Mesendoderm (in vitro differentiated cells): ENCODE measurements around the gene LRRC27.

ENCODE experiments used
- DNase-seq: peaks from one replicate; pipeline ENCODE4 v3.0.0; 2013
- H2AK5ac ChIP-seq: 2 replicates; pipeline ENCODE4 v1.6.1; 2013; ENCODE audit warnings: low read length, inconsistent platforms
- H2BK120ac ChIP-seq: 2 replicates; pipeline ENCODE4 v1.6.1; 2013; ENCODE audit warnings: low read depth, mild to moderate bottlenecking, low read length, moderate library complexity, mixed read lengths
- H2BK15ac ChIP-seq: replicated peaks from 2 replicates; pipeline ENCODE4 v1.6.1; 2013; ENCODE audit warnings: low read depth, mild to moderate bottlenecking, moderate library complexity
- H2BK5ac ChIP-seq: 2 replicates; pipeline ENCODE4 v1.6.1; 2013; ENCODE audit warnings: low read length, inconsistent platforms
- H3K18ac ChIP-seq: 2 replicates; pipeline ENCODE4 v1.6.1; 2013; ENCODE audit warnings: mild to moderate bottlenecking, low read length, mixed read lengths
- H3K23ac ChIP-seq: one replicate; pipeline ENCODE4 v1.6.1; 2013; ENCODE audit warnings: low read length
- H3K27ac ChIP-seq: 2 replicates; pipeline ENCODE4 v1.5.1; 2013; ENCODE audit warnings: low read depth, mild to moderate bottlenecking, inconsistent platforms, low read length, moderate library complexity
- H3K27me3 ChIP-seq: 2 replicates; pipeline ENCODE4 v1.6.1; 2013; ENCODE audit warnings: low read length, control low read depth, mild to moderate bottlenecking, inconsistent platforms; ENCODE audit not compliant: insufficient read depth, poor library complexity
- H3K36me3 ChIP-seq: 2 replicates; pipeline ENCODE4 v1.6.1; 2013; ENCODE audit warnings: low read length, inconsistent platforms; ENCODE audit not compliant: control insufficient read depth, insufficient read depth
- H3K4ac ChIP-seq: one replicate; pipeline ENCODE4 v1.6.1; 2013; ENCODE audit warnings: low read depth, mild to moderate bottlenecking, low read length, moderate library complexity
- H3K4me1 ChIP-seq: 2 replicates; pipeline ENCODE4 v1.6.1; 2013; ENCODE audit warnings: low read depth, low read length, inconsistent platforms; ENCODE audit not compliant: control insufficient read depth
- H3K4me2 ChIP-seq: 2 replicates; pipeline ENCODE4 v1.6.1; 2013; ENCODE audit warnings: low read length
- H3K4me3 ChIP-seq: 2 replicates; pipeline ENCODE4 v1.5.1; 2013; ENCODE audit warnings: mild to moderate bottlenecking, low read length
- H3K56ac ChIP-seq: one replicate; pipeline ENCODE4 v1.6.1; 2013; ENCODE audit warnings: low read length
- H3K79me1 ChIP-seq: 2 replicates; pipeline ENCODE4 v1.6.1; 2013; ENCODE audit warnings: low read length, inconsistent platforms
- H3K79me2 ChIP-seq: 2 replicates; pipeline ENCODE4 v1.6.1; 2013; ENCODE audit warnings: mild to moderate bottlenecking, low read length; ENCODE audit not compliant: control insufficient read depth, insufficient read depth
- H3K9ac ChIP-seq: 2 replicates; pipeline ENCODE4 v1.6.1; 2013; ENCODE audit warnings: low read length, inconsistent platforms
- H4K5ac ChIP-seq: one replicate; pipeline ENCODE4 v1.6.1; 2013; ENCODE audit warnings: low read length
- H4K8ac ChIP-seq: one replicate; pipeline ENCODE4 v1.6.1; 2013; ENCODE audit warnings: low read depth, mild to moderate bottlenecking, control low read depth, low read length, moderate library complexity
- WGBS: extraction: QIAGEN DNeasy Blood & Tissue Kit; methylation state at CpG from one replicate; pipeline ENCODE4 v1.1.7; 2013; ENCODE audit warnings: low lambda C conversion rate, missing lambda C conversion rate; ENCODE audit not compliant: insufficient coverage; ENCODE audit errors: extremely low coverage; 5-methylcytosine and 5-hydroxymethylcytosine counted together

Gene LRRC27

GRCh38 chr10:132305654-132306342 is 26.2 kb upstream of the LRRC27 start:
- Histone ChIP-seq H3K9ac (no peak overlapping the region), H2BK120ac (no peak overlapping the region), H4K5ac (no peak overlapping the region), H3K4me1 (no peaks in the 10 kb centered on the region), H2BK15ac (no peak overlapping the region), H3K36me3 (no peaks in the 10 kb centered on the region), H2BK5ac (no peak overlapping the region), H3K23ac (no peak overlapping the region), H2AK5ac (no peak overlapping the region), H3K79me1 (no peaks in the 10 kb centered on the region), H3K56ac (no peak overlapping the region), H3K4me2 (no peak overlapping the region), H4K8ac (no peak overlapping the region), H3K18ac (no peak overlapping the region), H3K79me2 (no peaks in the 10 kb centered on the region), H3K4me3 (no peak overlapping the region), H3K4ac (no peak overlapping the region), H3K27me3 (peaks cover 14% of the 10 kb centered on the region), H3K27ac (no peak overlapping the region)
- WGBS, result no CpG with 5 or more reads among the region's 22 CpGs
- DNase-seq, result peak; percentile 29

- WGBS, result no CpG with 5 or more reads among the region's 16 CpGs
- Histone ChIP-seq H3K79me2 (no peaks in the 10 kb centered on the region), H4K5ac (no peak overlapping the region), H3K56ac (no peak overlapping the region), H2BK120ac (no peak overlapping the region), H3K36me3 (no peaks in the 10 kb centered on the region), H3K4me2 (no peak overlapping the region), H3K79me1 (no peaks in the 10 kb centered on the region), H2BK15ac (no peak overlapping the region), H4K8ac (no peak overlapping the region), H2BK5ac (no peak overlapping the region), H3K4me1 (no peaks in the 10 kb centered on the region), H3K4ac (no peak overlapping the region), H3K9ac (no peak overlapping the region), H2AK5ac (no peak overlapping the region), H3K27me3 (peaks cover 14% of the 10 kb centered on the region), H3K4me3 (no peak overlapping the region), H3K23ac (no peak overlapping the region), H3K18ac (no peak overlapping the region), H3K27ac (no peak overlapping the region)
- DNase-seq, result no peak
These were observed 25.7 kb upstream of the LRRC27 start for GRCh38 chr10:132306343-132306685.

GRCh38 chr10:132306864-132307751 is 24.9 kb upstream of the LRRC27 start:
- Histone ChIP-seq H3K79me2 (no peaks in the 10 kb centered on the region), H3K4me2 (peak overlapping the region; percentile 78), H3K27me3 (peaks cover 14% of the 10 kb centered on the region), H3K4me1 (no peaks in the 10 kb centered on the region), H2BK5ac (no peak overlapping the region), H3K4ac (no peak overlapping the region), H3K27ac (no peak overlapping the region), H2BK15ac (no peak overlapping the region), H3K9ac (peak overlapping the region; percentile 45), H3K18ac (no peak overlapping the region), H2BK120ac (no peak overlapping the region), H4K8ac (no peak overlapping the region), H4K5ac (no peak overlapping the region), H3K56ac (peak overlapping the region; percentile 56), H3K36me3 (no peaks in the 10 kb centered on the region), H3K4me3 (no peak overlapping the region), H3K79me1 (no peaks in the 10 kb centered on the region), H2AK5ac (no peak overlapping the region), H3K23ac (no peak overlapping the region)
- no CpG with 5 or more reads among the region's 98 CpGs for WGBS
- DNase-seq, result peak; percentile 35

GRCh38 chr10:132307823-132308586 is 24.0 kb upstream of the LRRC27 start, which contains the start of gene STK32C:
STK32C (minus strand) TSS chr10:132307950; CDS start chr10:132307833, 117 bp downstream.
- H3K9ac ChIP-seq, result peak within 1 kb of the TSS; percentile 69
- H3K79me1 ChIP-seq, result no peaks in the 10 kb centered on the region
- DNase-seq, result peak; percentile 92
- no peak within 1 kb of the TSS for H4K8ac ChIP-seq
- no CpG with 5 or more reads among the region's 84 CpGs for WGBS
- no peak within 1 kb of the TSS for H3K27ac ChIP-seq
- no peak within 1 kb of the TSS for H2BK15ac ChIP-seq
- no peak within 1 kb of the TSS for H4K5ac ChIP-seq
- H3K4ac ChIP-seq, result no peak within 1 kb of the TSS
- H3K56ac ChIP-seq, result peak within 1 kb of the TSS; percentile 88
- no peak within 1 kb of the TSS for H3K18ac ChIP-seq
- H3K4me2 ChIP-seq, result peak within 1 kb of the TSS; percentile 89
- H3K4me1 ChIP-seq, result no peaks in the 10 kb centered on the region
- H3K36me3 ChIP-seq, result no peaks in the 10 kb centered on the region
- peaks cover 14% of the 10 kb centered on the region for H3K27me3 ChIP-seq
- peak within 1 kb of the TSS; percentile 50 for H3K4me3 ChIP-seq
- H3K23ac ChIP-seq, result peak within 1 kb of the TSS; percentile 9
- no peaks in the 10 kb centered on the region for H3K79me2 ChIP-seq
- no peak within 1 kb of the TSS for H2AK5ac ChIP-seq
- no peak within 1 kb of the TSS for H2BK120ac ChIP-seq
- H2BK5ac ChIP-seq, result no peak within 1 kb of the TSS

- peak overlapping the region; percentile 88 for H3K56ac ChIP-seq
- no peak overlapping the region for H2AK5ac ChIP-seq
- H2BK5ac ChIP-seq, result no peak overlapping the region
- DNase-seq, result peak; percentile 19
- no peak overlapping the region for H3K27ac ChIP-seq
- no peak overlapping the region for H2BK15ac ChIP-seq
- H4K5ac ChIP-seq, result no peak overlapping the region
- H3K4me3 ChIP-seq, result no peak overlapping the region
- no CpG with 5 or more reads among the region's 61 CpGs for WGBS
- no peaks in the 10 kb centered on the region for H3K79me2 ChIP-seq
- no peak overlapping the region for H2BK120ac ChIP-seq
- H3K79me1 ChIP-seq, result no peaks in the 10 kb centered on the region
- H3K4me1 ChIP-seq, result no peaks in the 10 kb centered on the region
- no peak overlapping the region for H4K8ac ChIP-seq
- peak overlapping the region; percentile 89 for H3K4me2 ChIP-seq
- H3K36me3 ChIP-seq, result no peaks in the 10 kb centered on the region
- H3K9ac ChIP-seq, result peak overlapping the region; percentile 68
- H3K27me3 ChIP-seq, result peaks cover 14% of the 10 kb centered on the region
- no peak overlapping the region for H3K18ac ChIP-seq
- no peak overlapping the region for H3K4ac ChIP-seq
- H3K23ac ChIP-seq, result peak overlapping the region; percentile 9
These were observed 23.2 kb upstream of the LRRC27 start for GRCh38 chr10:132308587-132309470.
